Femur (tissue), 1 donor: ENCODE results near the gene CNTNAP5.

Source experiments
- DNase-seq: peaks from one replicate; pipeline ENCODE4 v3.0.0-alpha.2; 2017

The CNTNAP5 gene

DNA sequence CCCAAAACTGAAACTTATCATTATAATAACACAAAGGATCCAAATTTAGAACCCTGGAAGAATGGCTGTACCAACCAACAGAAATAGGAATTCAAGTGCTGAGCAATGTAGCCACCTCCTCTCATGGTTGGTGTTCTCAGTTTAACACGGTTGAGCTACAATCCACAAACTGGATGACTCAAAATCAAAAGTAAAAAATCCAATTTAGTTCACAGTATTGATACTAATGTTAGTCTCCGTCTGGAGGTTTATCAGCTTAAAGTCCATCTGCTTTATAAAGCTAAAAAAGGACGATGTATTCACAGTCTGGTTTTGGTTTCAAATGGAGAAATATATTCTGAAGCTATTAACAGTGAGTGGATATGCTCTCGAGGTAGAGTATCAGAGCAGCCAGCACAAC is 40.5 kb downstream of the CNTNAP5 start:
- DNase-seq = no peak

DNA sequence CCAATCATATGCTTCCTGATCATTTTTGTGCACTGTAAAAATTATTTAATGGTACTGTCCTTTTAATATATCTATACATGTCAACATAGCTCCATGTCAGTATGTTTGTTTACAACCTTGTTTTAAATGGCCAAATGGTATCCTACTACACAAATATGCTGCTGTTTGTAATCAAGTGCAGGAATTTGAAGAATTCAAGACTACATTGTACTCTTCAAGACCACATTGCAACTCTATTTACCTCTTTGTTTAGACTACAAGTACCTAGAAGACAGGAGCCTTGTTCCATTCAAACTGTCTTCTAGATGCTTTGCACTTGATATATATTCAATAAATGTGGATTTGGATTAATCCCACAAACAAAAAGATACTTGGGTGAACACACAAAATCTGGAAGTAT is 41.7 kb downstream of the CNTNAP5 start:
- no peak for DNase-seq

DNA sequence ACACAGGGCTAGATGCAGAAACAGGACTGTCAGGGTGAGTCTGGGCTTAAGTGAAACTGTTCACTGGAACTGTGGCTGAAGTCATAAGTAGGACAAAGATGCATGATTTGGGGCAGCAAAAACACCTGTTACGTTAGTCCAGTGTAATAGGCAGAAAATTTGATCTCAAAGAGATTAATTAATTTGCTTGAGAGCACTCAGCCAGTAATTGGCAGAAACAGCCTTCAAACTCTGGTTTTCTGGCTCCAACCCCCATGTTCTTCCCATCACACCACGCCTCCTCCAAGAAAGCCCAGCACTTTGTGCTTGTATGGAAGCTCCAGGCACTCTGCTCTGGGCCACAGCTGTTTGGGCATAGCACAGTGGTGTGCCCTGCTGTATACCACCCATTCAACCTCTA is 54.0 kb downstream of the CNTNAP5 start:
- DNase-seq = no peak

DNA sequence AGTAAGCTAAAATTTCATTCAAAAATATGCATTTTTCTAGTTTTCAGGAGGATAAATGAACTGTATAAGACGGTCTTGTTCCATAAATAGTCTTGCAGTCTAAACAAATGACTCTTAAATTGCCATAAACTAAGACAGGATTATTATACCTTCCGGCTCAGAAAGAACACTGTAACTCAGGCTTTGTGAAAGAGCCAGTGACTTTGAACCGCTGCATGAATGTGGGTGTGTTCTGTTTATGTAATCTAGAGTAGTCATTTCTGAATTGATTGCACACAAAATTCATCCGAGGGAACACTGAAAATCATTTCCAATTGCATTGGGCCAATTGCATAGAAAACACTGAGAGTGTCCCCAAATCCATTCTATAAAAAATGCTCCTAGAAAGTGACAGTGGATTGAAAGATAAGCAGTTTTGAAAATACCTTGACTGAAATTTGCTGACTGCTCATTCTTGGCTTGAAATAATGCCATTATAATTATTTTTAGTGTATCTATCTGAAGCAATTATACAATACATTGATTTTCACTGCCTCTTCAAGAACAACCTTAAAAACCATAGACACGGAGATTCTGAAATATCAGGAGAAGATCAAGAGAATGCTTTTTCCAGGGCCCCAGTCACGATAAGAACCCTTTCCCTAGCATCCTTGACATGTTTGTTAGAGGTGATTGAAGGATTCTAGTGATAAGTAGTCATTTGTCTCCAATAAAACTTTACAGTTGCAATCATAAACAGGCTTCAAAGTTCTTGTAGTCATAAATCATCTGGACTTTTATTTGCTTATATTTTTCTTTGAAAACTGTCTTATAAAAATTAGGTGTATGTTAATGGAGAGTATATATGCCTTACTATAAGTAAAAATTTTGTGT is 55.4 kb downstream of the CNTNAP5 start:
- DNase-seq = no peak

DNA sequence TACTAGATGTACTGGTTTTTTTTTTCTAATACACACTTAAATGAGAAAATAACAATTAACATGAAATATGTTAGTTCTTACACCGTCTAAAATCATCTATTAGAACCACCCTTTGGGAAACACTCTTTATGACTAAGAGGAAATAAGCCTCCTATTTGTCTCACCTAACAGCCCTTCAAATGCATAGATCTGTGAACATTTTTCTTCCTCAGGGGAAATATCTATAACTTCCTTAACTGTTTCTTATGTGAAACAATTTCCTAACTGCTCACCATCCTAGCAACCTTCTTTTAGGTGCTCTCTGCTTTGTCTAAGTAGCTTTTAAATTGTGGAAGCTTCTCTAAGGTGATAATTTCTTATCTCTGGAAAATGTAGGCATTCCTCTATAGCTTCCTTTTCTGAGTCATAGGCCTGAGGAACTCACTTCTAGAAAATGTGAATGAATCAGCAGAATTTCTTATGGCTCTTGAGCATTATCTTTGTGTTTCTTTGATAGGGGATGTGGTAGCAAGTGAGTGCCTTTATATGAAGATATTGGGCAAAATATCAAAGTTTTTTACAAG is 56.1 kb downstream of the CNTNAP5 start:
- DNase-seq = no peak

DNA sequence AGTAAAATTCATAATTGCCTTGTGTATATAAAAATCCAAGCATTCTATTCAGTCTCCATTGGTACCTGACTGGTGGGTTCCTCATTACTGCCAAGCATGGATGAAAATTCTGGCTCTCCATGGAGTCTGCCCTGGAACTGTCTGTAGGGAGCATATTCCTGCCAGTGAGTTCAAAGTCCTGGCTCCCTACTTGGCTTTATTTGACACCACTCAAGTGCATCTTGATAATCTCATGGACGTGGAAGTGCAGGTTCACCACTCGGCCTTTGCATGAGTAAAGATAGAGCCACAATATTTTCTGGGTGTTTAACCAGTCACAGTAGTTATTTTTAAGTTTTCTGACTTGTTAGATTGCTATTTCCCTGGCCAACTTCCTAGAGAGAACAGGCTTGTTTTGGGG is 63.5 kb downstream of the CNTNAP5 start:
- no peak for DNase-seq

DNA sequence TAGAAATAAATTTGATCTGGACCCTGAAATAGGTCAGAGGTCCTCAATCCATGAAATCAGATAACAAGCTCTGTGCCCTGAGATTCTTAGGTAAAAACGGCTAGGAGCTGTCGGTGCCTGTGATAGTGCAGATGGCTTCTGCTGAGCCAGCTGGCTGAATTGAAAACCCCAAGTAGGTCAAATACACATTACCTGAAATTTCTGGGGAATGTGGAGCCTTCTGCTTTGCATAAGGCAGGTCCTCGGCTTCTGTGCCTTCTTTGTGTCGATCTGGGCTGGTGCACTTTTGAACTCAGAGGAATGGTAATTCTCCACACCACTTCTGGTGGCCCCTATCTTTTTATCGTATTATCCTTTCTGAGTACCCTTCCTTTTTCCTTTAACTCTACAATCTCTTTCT is 66.6 kb downstream of the CNTNAP5 start:
- DNase-seq = no peak

DNA sequence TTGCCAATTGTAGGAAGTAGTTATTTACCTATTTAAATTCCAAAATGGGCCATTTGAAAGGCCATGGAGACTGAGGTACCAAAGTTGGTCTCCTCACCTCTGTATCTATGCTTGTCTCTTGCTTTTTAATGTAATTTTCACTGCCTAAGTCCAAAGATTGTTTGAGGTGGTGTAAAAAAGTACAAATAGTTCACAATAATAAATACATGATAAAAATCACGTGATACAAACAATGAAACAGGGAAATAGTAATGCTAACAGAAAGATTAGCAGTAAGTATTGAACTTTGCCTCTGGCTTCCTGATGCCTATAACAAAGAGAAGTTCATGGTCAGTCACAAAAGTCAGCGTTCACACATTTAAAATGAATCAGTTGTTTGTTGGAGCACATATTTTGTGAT is 67.6 kb downstream of the CNTNAP5 start:
- no peak for DNase-seq

DNA sequence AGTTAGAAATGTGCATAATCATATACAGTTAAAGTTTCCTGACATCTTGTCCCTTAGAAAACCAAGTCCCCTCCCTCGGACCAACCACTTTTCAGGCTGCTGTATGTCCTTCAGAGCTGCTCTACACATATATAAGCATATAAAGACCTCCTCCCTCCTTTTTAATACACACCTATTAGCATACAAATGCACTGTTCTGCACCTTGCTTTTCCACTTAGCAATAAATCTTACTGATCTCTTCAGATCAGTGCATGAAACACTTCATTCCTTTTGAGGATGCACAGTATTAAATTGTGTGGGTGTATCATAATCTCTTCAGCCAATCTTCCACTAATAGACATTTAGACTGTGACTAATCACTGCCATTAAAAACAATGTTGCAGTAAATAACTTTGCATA is 79.8 kb downstream of the CNTNAP5 start:
- no peak for DNase-seq

DNA sequence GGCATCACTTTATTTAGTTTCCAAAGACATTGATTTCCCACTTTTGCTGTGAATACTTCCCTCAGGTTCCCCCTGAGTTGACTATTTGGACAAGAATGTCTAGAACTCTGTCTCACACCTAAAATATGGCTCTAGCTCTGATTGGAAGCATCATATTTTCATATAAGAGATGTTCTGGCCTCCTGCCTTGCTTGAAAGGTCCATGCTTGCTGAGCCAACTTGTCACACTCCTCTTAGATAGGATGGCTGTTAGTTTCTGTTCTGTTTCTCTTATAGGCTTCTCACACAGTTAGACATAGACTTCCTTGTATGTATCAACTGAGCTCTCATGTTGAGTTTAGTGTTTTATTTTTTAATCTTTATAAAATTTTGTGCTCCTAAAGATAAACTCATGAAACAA is 87.1 kb downstream of the CNTNAP5 start:
- DNase-seq = no peak

DNA sequence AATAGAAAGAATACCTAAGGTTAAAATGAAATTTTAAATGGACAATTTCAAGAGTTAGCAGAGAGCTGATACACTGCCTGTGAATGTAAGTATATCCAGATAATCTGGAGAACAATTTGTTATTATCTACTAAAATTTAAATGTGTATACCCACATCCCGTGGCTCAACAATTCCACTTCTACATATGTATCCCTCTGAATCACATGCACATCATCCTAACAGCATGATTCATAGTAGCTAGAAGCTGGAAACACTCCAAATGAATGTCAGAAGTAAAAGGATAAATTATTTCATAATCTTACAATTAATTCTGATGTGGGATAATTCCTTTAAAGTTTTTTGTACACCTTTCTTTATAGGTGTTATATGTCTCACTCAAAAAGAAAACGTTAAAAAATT is 87.9 kb downstream of the CNTNAP5 start:
- no peak for DNase-seq

DNA sequence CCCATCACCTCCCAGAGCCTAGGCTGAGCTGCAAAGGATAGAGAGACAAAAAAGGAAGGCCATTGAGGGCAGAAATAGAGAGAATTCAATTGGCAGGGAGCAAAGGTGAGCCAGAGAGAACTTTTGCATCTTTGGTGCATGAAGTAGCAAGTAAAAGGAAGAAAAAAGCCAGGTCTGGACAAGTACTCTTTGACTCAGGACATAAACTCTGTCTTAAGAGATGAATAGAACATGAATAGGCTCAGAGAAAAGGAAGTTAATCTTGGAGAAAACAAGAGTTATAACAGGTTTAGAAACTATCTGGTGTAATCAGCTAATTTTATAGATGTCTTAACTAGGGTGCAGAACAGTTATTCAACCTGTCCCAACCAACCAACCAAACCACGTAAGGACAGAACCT is 95.2 kb downstream of the CNTNAP5 start:
- no peak for DNase-seq

DNA sequence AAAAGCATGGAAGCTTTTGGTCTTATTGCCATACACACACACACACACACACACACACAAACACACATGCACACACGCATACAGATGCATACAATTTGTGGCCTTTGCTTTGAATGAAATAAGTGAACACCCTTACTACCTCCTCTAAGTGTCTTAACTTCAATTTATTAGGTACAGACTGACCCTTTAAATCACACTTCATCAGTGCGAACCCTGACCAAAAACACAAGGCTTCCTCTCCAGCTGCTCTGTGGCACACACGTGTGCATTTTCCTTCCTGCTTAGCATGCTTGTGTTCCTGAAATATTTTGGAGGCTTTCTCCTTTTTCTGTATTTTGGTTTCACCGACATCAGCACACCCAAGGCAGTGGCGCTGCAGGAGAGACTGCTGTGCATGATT is 96.0 kb downstream of the CNTNAP5 start:
- DNase-seq = no peak

DNA sequence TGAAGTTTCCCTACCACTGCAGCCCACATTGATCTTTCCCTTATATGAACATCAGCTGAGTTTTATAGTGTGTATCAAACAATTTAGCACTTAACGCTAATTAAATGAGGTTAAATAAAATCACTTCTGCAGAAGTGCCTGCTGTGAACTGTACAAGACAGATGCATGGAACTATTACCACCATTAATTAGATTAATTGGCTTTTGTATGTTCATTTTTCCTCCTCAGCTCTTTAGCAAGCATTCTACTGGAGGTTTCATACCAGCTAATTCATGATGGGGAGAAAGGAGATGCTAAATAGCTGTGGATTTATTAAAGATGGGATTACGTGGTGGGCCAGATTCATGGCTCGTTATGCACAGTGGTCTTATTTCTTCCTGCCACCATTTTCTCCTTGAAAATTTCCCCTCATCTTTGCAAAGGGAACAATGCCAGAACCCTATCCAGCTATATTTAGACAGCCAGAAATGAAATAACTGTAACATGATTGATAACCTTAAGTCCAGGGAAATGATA is 96.7 kb downstream of the CNTNAP5 start:
- DNase-seq = no peak

DNA sequence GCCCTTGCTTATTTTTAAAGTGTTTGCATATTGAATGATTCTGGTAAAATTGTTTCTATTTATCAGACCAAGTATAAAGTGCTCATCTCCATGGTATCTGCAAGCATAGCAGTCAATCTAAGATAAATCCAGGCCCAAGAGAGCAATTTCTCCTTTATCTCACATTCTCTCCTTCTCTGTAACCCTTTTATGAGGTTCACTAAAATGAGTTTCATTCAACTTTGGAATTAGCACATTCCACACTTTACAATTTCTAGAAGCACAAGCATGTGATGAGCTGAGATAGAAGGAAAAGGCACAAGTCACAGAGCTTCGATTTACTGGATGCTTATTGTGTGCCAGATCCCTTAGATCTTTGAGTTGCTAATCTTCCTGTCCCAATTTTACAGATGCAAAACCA is 97.3 kb downstream of the CNTNAP5 start:
- DNase-seq = no peak

DNA sequence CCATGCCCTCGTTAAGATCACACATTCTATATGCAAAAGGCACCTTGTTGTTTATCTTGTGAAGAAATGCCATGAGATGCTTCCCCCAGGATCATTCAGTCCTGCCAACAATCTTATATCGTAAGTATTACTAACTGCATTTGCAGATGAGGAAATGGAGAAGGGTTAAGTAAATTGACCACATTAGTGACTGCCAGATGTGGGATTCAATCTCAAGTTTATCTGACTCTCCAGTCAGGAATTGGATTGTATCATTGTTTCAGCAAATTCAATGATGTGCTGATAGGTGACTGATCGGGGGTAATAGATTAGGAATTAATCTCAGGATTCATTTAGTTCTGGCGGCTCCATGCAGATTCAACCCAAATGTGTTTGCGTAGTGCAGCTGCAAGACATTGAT is 106.2 kb downstream of the CNTNAP5 start:
- DNase-seq = no peak

DNA sequence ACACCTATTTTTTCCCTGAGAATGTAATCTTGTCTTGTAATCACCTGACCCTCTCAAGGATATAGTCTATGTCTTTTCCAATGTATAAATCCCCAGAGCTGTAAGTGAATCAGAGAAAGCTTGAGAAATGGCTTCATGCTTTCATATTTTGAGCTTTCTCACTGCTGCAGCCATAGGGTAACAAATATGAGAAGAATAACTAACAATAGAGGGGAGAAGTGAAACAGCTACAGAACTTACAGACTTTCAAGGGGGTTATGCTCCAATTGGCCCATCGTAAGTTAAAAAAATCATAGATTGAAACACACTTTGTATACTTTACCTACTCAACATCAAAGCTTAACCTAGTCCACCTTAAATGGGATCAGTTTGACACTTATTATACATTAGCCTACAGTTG is 111.0 kb downstream of the CNTNAP5 start:
- DNase-seq = no peak

DNA sequence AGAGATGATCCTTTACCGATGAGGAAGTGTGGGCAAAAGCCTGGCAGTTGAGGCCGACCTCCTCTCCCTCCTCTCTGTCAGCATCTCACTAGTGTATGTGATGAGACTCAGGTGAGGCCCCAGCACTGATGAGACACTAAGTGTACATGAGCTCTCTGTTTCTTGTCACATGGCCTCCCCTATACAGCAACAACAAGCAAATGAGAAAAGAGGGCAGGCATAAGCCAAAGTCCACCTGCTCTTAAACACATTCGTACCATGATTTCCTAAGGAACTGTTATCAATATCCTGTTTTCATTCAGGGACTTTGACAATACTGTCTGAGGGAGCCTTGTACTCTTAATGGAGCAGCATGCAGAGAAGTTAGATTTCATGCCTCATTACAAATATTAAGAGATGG is 113.0 kb downstream of the CNTNAP5 start:
- no peak for DNase-seq

DNA sequence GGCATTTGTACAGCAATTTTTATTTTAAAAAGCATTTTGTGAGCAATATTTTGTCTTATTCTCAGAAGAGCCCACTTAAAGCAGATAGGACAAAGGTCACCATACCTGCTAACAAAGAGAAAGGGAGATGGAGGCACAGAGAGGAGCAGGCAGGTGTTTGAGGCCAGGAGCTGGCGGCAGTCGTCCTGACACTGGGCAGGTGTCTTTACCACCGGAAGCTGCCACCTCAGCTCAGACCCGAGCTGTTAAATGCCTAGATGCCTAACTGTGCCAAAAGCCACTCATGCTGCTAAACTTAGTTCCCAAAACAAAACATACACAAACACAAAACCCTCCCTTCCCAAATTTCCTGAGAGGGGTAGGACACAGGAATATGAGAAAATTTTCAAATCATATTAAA is 120.9 kb downstream of the CNTNAP5 start:
- no peak for DNase-seq

DNA sequence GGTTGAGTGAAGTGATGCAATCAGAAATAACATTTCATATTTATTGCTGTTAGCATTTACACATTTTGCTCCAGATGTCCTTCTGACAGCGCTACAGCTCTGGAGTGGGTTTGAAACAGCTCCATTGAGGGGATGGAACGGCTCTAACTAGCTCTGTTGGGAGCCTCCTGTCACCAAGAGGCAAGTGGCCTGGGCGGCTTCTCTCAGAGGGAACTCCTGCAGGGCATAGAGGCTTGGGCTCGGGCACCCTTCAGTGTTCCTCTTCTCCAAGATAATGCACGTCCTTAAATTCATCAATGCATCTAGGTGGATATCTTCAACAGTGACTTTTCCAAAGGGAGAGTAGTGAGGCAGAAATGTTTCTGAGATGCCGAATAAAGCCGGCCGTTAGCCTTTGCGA is 122.5 kb downstream of the CNTNAP5 start:
- no peak for DNase-seq

DNA sequence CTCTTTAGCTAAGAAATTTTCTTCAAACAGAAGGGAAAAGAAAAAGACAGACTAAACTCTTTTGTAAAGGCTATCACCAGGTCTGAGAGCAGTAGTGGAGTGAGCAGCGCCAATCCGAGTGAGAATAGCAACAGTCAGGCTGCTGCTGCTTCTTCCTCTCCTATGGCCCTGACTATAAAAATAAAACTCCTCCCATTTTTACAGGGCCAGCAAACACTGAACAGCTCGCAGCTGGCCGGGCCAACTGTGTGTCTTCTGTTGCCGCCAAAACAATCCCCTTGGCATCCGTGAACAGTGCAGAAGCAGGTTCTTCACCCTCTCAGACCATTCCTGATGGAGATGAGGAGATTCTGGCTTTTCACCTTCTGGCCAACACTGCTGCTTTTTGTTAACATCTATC is 124.5 kb downstream of the CNTNAP5 start:
- no peak for DNase-seq

DNA sequence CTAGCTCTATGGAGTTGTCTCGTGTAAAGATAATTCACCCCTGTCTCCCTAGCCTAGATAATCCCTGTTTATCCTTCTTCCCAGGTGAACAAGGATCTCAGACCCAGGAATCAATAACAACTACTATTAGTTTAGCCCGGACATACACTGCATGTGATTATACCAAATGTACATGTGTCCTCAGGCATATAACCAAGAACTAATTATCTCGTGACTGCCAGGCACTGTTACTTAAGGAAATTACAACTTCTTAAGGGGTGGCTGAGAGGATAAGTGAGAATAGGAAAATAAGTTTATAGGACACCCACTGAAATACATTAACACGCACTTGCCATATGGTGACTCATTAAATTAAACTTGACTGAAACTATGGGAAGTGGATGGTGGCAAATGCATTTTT is 126.6 kb downstream of the CNTNAP5 start:
- DNase-seq = no peak

DNA sequence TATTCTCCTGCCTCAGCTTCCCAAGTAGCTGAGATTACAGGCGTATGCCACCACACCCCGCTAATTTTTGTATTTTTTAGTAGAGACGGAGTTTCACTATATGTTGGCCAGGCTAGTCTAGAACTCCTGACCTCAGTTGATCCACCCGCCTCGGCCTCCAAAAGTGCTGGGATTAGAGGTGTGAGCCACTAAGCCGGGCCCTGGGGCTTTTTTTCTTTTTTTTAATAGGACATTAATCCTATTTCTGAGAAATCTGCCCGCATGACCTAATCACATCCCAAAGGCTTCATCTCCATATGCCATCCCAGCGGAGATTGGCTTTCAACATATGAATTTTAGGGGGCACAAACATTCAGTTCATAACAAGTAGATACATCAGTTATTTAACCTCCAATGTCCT is 128.6 kb downstream of the CNTNAP5 start:
- DNase-seq = no peak

DNA sequence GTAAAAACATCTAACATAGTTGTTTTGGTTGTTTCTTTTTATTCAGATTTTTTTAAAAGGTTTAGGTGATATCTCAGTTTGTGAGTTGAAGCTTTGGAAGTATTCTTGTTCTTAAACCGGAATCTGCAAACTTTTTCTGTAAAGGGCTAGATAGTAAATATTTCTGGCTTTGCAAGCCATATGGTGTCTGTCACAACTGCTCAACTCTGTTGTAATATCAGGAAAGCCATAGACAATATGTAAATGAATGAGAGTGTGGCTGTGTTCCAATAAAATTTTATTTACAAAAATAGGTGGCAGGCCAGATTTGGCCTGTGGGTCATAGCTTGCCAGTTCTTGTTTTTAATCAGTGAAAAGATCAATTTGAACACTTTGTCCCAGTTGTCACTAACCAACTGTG is 134.1 kb downstream of the CNTNAP5 start:
- no peak for DNase-seq

DNA sequence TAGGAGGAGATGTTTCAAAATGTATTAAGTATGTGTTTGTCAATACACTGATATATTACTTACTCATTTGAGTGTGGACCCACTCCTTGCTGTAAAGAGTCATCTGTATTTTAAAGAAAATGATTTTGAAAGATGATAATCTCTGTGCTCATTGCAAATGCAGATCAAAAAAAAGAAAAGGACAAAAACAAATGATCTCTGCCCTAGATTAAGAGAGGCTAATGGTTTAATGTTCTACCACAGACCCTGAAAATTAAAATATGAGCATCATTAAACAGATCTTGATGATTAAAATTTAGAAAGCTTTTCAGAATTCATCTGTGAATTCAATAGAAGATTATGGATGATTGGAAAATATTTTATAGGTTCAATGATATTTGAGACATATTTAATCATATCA is 136.5 kb downstream of the CNTNAP5 start:
- DNase-seq = no peak
